ENCODE measurements around the gene CIBAR2.

The CIBAR2 gene

DNA sequence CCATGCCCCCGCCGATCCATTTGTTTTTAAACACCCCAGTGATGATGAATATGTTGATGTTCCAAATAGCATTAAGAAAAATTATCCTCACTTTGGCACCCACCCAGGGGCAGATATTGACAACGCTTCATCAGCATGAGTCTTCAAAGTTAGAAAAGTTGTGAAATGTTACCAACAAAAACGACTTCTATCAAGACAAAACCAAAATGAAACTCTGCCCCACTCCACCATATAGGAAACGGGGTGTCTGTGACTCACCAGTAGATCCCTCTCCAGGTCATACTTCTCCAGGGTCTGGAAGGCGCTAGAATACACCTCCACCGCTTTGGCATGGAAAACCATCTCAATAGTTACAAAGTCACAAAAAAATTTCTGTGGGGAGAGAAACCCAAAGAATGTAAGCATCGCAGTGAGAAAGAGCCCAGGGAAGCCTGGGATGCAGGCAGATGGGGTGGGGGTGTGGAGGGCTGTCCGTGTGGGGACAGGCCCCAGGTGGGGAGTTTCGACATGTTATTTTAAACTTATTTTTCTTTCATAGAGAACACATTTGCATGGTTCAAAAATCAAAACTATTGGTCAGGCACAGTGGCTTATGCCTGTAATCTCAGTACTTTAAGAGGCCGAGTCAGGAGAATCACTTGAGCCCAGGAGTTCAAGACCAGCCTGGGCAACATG is 10.2 kb downstream of the CIBAR2 start:
- DNase-seq = no peak

DNA sequence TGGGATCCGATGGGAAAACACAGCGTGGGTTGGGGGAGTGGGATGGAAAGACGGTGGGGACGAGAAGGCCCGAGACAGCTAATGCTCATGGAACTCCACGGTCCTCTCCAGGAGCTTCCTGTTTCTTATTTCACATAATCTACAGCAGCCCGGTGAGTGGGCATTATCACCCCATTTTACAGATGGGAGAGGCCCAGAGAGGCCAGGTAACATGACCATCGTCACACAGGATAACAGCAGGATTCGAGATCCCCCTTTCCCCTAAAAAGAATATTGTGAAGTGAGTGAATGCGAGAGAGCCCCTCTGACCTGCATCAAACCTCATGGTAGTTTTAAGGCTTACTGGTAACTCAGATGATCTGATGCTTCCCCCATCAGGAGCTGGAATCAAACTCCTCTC is 12.0 kb downstream of the CIBAR2 start:
- DNase-seq = no peak

DNA sequence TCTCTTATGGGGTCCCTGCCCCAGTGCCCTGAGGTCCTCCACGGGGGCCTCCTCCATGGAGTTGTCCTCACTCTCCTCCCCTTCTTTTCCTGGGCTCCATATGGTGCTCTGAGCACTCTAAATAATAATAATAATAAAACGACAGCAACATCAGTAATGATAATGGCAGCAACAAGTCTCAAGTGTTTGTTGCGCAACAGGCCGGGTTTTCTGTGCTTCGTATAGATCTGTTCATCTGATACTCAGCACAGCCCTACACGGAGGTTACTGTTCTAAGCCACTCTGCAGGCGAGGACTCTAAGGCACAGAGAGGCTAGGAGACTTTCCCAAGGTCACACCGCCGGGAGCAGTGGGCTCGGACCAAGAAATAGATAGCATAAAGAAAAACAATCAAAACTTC is 13.7 kb downstream of the CIBAR2 start:
- DNase-seq = no peak

DNA sequence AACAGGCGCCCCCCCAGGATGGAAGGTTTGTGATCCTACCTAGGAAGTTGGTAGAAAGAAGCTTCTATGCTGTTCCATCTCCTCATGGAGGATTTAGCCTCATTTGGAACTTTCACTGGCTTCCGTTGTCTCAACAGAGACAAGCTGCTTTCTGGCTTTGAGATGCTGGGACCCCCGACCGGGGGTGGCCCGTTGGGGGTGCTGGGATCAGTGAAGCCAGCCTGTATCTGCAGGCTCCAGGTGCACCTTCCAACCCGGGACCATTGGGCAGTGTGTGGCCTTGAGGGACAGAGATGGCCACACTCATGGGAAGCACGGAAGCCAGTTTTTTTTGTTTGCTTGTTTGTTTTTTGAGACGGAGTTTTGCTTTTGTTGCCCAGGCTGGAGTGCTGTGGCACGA is 15.4 kb downstream of the CIBAR2 start:
- DNase-seq = no peak

DNA sequence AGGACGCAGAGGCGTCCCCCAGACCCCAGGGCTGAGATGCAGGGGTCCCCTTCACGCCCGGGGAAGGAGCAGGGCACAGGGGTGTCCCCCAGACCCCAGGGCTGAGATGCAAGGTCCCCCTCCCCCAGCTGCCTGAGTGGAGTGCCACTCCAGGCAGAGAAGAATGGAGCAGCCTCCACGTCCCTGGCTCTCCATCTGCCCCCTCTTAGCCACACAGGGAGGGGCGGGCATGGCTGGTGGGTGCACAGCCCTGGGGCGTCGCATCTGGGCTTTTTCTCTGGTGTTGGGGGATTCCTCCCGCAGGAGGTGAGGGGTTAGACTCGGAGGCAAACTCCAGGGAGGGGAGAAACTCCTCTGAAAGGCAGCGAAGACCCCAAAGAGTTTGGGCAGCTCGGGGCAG is 17.5 kb downstream of the CIBAR2 start:
- no peak for DNase-seq

DNA sequence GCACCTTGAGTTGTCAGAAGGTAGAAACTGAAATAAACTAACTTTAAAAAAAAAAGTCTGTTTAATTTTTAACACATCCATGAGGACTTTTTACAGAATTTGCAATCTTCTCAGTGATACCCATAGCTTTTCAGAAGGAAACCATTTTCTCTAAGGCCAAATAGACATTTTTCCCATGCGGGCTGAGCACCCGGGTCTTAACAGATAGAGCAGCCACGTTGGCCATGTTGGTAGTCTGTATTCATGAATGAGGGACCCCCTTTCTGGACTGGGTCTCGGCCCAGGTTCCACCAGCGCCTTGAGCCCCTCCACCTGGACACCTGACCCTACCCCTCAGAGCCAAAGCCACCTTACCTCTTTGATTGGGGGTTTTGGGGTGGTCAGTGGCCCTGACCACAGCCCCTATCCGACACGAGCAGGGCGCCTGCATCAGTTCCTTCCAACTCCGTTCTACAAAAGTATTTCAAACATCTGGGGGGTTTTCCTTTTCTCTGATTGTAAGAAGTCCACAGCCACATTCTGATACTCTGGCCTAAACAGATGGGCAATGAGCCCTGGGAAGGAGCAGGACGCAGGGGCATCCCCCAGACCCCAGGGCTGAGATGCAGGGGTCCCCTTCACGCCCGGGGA is 18.0 kb downstream of the CIBAR2 start:
- no peak for DNase-seq

DNA sequence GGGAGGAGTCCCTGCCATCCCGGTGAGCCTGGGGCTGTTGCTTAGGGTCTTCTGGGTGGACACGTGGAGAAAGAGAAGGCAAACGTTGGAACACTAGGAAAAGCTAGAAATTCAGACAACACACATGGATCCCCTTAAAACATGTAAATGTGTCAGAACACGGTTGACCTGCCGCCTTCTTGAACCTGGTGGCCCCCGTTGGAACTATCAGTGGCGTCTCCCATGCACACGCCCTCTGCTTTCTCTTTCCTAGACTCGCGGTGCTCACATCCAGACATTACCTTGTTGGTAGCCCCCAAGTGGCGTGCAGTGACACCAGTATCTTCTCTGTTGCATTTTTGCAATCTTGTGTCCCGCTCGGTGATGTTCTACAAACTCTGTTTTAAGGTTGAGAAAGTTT is 18.6 kb downstream of the CIBAR2 start:
- no peak for DNase-seq

DNA sequence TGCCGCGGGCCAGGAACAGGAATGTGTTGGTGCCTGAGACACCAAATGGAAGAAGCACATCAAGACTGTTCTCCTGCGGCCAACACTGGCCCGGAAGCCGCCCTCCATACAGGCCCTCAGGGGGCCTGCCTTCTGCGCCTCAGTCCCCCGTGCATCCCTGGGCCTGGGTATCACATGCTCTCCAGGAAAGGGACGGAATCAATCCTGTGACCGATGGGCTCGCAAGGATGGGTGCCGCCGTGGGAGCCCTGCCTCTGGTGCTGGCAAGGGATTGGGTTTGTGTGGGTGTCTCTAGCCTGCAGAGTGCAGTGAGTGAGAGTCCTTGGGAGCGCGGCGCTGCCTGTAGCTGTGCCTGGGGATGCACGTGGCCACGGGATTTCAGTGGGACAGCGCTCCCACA is 19.4 kb downstream of the CIBAR2 start:
- no peak for DNase-seq

DNA sequence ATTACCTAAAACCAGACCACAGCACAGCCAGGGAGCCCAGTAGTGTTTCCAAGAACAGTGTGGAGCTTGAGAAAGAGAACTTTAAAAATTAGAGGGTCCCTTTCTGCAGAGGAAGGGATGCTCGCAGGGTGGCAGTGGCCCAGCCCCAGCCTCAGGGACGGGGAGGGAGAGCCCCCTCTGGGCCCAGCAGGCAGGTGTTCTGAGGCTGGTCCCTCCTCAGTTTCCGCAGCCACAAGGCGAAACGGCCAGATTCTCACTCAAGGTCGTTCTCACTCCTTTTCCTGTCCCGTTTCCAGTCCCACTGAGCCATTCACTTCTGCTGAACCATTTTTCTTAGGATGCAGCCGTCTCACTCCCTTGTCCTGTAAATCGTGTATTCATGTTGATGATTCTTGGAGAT is 20.0 kb downstream of the CIBAR2 start:
- DNase-seq = no peak

DNA sequence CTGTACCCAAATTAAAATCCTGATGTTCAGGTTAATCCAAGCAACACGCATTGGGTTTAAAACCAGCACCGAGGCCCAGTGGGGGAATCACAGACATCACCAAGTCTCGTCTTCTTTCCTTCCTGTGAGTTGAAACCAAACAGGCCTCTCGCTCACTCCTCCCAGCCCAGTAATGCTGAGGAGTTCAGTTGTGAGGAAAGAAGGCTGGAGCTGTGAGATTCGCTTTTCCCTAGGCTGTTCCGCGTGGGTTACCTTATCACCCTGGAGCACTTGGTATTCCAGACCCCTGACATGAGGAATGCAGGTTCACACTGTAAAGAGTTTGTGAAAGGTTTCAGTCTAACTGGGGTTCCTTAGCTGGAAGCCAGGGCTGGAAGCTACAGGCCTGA is 20.8 kb downstream of the CIBAR2 start:
- DNase-seq = no peak

DNA sequence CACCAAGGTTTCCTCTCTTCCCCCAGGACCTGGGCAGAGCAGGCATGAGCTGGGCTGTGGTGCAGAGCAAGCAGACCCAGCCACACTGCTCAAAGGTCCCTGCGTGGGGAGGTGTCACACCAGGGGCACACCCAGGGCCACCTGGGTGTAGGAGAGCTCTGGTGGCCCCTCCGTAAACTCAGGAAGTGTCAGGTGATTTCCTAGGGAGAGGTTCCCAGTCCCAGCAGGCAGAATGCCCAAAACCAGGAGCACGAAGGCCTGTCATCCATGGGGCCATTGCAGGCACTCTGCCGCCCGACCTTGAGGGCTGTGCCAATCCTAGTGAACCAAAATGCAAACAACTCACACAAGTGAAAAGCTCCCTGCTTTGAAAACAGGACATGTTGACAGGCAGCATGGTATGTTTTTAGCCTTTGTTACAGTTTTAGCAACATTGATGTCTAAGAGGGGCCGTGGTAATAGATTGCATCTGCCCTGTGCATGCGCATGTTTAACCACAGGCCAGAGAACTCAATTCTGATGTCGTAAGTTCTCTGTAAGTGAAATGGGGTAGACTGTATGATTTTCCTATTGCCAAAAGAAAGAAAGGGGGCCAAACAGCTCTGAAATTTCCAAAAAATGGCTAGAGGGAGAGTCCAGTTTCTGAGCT is 21.3 kb downstream of the CIBAR2 start:
- no peak for DNase-seq

DNA sequence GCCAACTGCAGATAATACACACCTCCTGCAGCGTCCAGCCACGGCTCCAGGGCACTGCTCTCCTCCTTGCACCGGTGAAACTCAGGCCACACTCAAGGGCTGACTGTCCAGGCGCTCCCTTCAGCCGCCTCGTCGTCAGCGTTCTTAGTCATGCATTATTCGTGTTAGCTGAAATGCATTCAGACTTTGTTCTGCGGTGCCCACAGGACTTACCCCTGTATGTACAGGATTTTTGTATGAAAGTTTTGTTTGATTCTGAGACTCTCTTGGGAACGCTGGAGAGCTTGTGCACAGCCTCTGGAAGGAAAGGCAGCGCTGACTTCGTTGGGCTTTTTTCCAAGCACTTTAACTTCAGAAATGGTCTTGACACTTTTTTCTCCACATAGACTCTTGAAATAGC is 22.1 kb downstream of the CIBAR2 start:
- DNase-seq = no peak

DNA sequence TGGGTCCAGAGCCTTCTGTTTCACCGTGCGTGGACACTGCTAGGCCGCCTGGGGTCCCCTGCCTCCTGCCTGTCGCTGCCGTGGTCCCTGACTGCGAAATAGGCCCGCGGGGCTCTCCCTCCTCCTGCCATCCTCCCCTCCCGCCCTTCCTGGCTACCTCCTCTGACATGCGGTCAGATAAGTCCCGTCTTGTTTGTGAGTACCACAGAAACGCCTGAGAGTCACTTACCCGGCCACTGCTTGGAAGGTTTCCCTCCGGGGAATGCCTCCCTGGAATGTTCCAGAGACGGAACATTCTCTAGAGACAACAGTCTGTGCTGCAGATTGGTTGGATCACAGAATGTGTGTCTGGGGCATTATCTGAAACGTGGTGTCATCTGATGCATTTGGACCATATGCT is 22.7 kb downstream of the CIBAR2 start:
- DNase-seq = no peak

DNA sequence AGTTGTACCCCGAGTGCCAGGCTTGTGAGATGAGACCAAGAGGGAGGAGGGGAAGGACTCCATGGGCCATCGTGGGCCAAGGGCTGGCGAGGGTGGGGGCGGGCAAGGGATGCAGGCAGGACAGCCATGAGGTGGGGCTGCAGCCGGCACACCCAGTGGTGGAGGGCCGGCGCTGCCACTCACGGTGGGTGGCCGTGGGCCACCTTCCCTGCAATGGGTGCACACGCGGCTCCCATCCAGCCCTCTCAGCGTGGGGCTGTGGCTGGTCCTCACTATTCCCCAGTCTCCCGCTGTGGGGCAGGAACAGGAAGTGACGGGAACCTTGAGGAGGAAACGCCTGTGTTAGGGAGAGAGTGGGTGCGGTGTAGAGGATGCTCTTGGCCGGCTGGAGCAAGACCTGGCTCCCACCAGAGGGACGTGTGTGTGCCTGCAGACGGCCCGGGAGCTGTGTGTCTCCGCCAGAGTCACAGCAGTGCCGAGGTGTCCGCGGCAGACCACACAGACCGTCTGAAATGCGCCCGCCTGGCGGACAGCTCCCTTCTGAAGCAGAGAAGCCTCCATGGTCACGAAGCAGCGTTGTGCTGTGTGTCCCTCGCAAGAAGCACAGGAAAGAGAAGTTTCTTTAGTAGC is 23.6 kb downstream of the CIBAR2 start:
- no peak for DNase-seq

DNA sequence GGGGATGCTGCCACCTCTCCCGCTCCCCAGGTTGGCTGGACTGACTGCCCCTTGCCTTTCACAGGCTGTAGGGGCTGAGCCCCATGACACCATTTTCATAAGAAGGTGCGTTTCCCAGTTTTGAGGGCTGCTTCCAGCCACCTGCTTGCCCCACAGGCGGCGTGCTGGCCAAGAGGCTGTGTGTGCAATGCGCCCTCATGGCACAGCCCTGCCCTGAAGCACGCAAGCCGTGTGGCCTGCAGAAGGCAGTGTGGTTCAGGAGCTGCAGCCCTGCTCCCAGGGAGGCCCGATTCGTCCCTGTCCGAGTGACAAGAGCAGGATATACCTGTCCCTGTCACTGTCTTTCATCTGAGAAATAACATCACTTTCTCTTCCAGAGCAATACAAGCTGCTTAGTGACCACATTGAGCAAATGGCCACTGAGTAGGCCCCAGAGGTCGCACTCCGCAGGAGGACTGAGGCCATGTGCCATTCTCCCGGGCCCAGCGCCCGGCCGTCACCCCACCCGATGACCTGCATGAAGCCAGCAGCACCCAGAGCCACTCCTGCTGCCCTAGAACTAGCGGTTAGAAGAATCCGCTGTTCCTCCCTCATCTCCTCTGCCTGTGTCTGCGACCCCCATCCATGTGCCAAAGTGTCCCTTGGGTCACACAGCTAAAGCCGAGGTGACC is 24.2 kb downstream of the CIBAR2 start:
- no peak for DNase-seq

DNA sequence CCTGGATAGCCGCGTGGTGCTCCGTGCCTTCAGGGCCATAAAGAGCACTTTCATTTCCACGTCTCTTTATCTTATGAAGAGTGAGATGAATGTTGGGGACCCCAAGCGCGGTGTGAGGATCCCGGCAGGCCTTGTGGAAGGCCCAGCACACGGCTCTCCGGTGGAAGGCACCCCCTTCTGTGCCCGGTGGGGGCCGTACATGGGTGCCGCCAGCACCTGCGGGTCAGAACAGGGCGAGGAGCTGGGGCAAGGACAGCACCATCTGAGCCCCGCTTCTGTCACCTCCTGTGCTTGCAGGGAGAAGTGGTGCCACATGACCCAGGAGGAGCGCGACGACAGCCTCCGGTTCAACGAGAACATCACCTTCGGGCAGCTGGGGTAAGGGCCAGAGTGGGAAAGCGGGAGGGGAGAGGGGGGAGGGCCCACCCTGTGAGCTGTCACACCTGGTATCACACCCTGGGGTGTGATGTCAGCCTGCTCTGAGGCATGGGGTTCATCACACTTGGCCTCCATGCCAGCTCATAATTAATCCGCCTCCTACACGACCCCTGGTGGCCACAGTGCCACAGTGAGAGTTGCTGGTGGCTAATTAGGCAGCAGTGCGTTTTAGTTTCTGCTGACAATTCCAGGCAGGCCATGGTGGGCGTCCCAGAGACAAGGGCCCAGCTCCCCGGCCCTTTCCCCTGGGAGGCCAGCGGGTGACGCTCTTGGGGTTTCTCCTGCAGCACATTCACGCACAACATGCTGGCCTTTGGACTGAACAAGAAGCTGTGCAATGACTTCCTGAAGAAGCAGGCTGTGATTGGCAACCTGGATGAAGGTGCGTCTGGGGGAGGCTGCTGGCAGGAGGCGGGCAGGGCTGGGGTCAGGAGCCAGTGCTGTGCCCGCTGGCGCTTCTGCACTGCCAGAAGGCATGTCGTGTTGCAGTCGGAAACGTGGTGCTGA is 25.7 kb downstream of the CIBAR2 start:
- peak; percentile 46 for DNase-seq

DNA sequence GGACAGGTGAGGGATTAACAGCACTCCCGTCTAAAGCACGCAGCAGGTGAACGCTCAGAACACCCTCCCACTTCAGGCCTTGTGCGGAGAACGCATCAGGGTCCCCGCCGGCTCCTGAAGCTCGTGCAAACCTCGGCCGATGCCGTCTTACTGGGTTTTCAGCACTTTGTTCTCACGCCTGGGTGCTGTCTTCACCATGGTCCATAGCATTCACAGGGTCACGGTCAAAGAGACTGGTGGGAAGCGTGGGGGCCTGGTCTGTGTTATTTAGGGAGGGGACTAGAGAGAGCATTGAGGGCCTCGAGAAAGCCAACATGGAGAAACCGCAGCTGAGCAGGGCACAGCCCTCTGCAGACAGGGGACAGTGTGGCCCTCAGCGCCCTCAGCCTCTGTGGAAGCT is 26.6 kb downstream of the CIBAR2 start:
- DNase-seq = no peak

DNA sequence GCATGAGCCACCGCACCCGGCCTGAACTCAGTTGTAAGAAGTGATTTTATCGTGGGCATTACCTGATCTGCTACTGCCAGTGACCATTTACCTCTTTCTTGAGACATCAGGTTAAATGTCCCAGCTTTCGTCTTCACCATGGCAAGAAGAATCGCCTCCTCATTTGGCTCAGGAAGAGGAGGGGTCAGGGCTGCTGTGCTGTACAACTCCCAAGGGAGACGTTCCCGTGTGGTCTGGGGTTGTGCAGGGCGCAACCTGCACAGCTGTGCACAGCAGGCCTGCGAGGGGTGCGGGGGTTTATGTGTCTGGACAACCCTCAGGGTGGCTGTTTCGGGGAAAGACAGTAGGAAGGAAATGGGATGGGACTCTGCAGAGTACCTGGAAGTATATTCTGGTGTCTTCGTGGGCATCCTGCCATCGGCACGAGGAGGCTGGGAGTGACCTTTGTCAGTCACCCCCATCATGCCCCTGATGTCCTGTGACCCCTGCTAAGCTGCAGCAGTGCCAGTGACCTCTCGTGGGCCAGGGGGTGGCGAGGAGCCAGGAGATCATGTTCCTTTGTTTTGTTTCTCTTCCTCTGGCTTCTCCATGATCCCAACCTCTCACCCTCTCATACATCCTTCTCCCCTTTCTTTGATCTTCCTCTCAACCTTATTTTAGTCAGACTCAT is 27.3 kb downstream of the CIBAR2 start:
- no peak for DNase-seq

DNA sequence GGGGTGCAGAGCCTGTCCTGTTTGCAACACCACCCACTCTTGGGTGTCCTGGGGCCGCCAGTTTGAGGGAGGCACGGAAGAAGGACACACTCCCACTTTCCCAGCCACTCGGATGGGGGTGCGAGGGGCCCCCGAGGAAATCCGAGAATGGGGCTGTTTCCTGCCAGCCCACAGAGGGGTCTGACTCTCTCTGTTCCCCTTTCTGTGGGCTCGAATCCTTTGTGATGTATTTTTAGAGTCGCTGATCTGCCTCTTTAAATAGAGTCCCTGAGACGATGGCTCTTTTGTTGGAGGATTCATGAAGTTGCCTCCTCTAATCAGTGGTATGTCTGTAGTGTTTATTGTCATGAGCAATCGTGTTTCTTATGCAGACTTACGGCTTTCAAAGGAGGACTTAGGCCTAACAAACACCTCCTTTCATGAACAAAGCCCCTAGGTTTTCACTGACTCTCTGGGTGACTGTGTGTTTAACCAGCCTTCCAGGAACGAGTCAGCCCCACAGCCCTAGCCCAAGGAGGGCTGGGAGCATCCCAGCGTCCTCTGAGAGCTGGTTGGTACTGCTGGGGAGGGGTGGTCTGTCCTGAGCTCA is 29.1 kb downstream of the CIBAR2 start:
- DNase-seq = no peak

DNA sequence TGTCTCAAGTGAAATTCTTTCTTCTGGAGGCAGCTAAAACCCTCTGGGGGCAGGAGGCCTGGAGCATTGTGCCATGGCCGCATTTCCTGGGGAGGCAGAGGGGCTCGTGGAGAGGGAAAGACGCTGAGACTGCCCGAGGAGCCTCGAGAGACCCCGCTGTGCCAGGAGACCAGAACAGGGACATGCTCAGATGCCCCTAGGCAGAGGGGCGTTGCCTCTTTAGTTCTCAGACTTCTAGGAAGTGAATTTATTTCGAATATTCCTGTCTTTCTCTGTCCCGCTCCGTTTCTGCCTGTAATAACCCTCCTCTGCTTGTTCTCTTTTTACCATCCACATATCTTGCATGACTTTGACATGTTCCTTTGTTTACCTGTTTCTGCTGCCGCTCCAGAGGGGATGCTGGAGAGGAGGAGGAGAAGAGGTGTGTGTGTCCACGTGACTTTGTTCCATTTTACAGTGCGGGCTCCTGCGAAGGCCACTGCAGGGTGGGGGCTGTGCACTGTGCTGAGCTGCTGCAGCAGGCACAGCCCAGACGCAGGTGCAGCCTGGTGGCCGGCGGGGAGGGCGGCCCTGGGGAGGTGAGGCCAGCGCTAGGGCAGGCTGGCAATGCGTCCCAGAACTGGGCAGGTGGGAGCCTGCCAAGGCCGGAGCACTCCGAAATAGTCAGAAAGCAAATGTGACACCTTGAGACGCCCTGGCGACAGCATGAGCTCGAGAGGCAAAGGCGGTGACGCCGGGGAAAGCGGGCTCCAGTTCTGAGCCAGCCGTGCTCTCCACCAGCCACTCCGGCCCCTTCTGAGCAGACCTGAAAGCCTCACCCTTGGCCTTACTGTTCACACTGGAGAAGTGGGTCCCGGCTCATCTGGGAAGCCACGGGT is 29.9 kb downstream of the CIBAR2 start:
- peak; percentile 60 for DNase-seq
